ENCODE measurements around the gene CHD5.
"Not testable (repeated sequence)": the region's sequence is repeated elsewhere in the genome, so short reads cannot be mapped to it uniquely, and the experiment has no call there.

The CHD5 gene

GRCh38 chr1:6072774-6073479 is 107.2 kb downstream of the CHD5 start:
- DNase-seq (ENCODE audit: insufficient read length, low spot score) (no peak), FAIRE-seq (no peak)

- no peak for FAIRE-seq
Observed at GRCh38 chr1:6071219-6071618, 108.9 kb downstream of the CHD5 start.

GRCh38 chr1:6070450-6070974 is 109.6 kb downstream of the CHD5 start:
- DNase-seq (ENCODE audit: insufficient read length, low spot score), result no peak
- FAIRE-seq, result no peak

More at GRCh38 chr1:6071219-6071618, 108.9 kb downstream of the CHD5 start:
- DNase-seq (ENCODE audit: insufficient read length, low spot score), result no peak

- DNase-seq (ENCODE audit: insufficient read length, low spot score) (no peak), FAIRE-seq (no peak)
Observed at GRCh38 chr1:6069573-6069972, 110.5 kb downstream of the CHD5 start.

GRCh38 chr1:6068932-6069331 is 111.2 kb downstream of the CHD5 start:
- FAIRE-seq, result no peak
- no peak for DNase-seq (ENCODE audit: insufficient read length, low spot score)

- no peak for FAIRE-seq
- no peak for DNase-seq (ENCODE audit: insufficient read length, low spot score)
Observed at GRCh38 chr1:6068073-6068472, 112.0 kb downstream of the CHD5 start.

- DNase-seq (ENCODE audit: insufficient read length, low spot score), result no peak
- no peak for FAIRE-seq
Observed at GRCh38 chr1:6066680-6067079, 113.4 kb downstream of the CHD5 start.

GRCh38 chr1:6065093-6065858 is 114.8 kb downstream of the CHD5 start:
- FAIRE-seq, result no peak
- no peak for DNase-seq (ENCODE audit: insufficient read length, low spot score)

- DNase-seq (ENCODE audit: insufficient read length, low spot score); FAIRE-seq: not testable (repeated sequence)
Observed at GRCh38 chr1:6063532-6064053, 116.5 kb downstream of the CHD5 start.

GRCh38 chr1:6062670-6063069 is 117.5 kb downstream of the CHD5 start:
- no peak for DNase-seq (ENCODE audit: insufficient read length, low spot score)
- no peak for FAIRE-seq

GRCh38 chr1:6059866-6060265 is 120.3 kb downstream of the CHD5 start:
- FAIRE-seq (no peak), DNase-seq (ENCODE audit: insufficient read length, low spot score) (peak; percentile 21)

- FAIRE-seq, result no peak
- no peak for DNase-seq (ENCODE audit: insufficient read length, low spot score)
Observed at GRCh38 chr1:6057170-6057845, 122.8 kb downstream of the CHD5 start.

- no peak for DNase-seq (ENCODE audit: insufficient read length, low spot score)
- FAIRE-seq, result no peak
Observed at GRCh38 chr1:6056572-6056948, 123.6 kb downstream of the CHD5 start.

GRCh38 chr1:6054596-6054995 is 125.5 kb downstream of the CHD5 start:
- DNase-seq (ENCODE audit: insufficient read length, low spot score), result no peak
- FAIRE-seq, result no peak

GRCh38 chr1:6053206-6053546 is 126.9 kb downstream of the CHD5 start:
- no peak for DNase-seq (ENCODE audit: insufficient read length, low spot score)
- no peak for FAIRE-seq

GRCh38 chr1:6052543-6053205 is 127.4 kb downstream of the CHD5 start:
- peak; percentile 71 for DNase-seq (ENCODE audit: insufficient read length, low spot score)
- no peak for FAIRE-seq

Data from HTR-8/SVneo (cell line).